Liver (tissue), 9 donors: ENCODE measurements around the gene HEPACAM. TPM values are rescaled to one million over a fixed set of nuclear protein-coding genes. Genes with fewer than 3 reads are reported as not detected.
A peak's percentile ranks its signal among the peaks of the same experiment; 100 is the strongest.

Source experiments
- DNase-seq: peaks from one replicate; pipeline ENCODE4 v3.0.0-alpha.2; 2017; ENCODE audit warnings: low spot score
- H3K27ac ChIP-seq, 2 donors: one replicate each; pipeline ENCODE4 v1.7.0; 2013; ENCODE audit warnings: inconsistent platforms in 2 of 2, low read length in 2 of 2, control low read depth in 1 of 2, low read depth in 1 of 2, mild to moderate bottlenecking in 1 of 2
- H3K27me3 ChIP-seq, 4 donors: one replicate each; pipeline versions ENCODE4 v1.6.1 to v1.7.0; 2013; ENCODE audit warnings: low read length in 3 of 4, inconsistent platforms in 1 of 4, mild to moderate bottlenecking in 1 of 4, moderate library complexity in 1 of 4; ENCODE audit not compliant: control insufficient read depth in 4 of 4, insufficient read depth in 4 of 4
- H3K36me3 ChIP-seq, 4 donors: one replicate each; pipeline versions ENCODE4 v1.6.1 to v1.7.0; 2013; ENCODE audit warnings: low read length in 3 of 4, mild to moderate bottlenecking in 3 of 4, low read depth in 1 of 4, moderate library complexity in 1 of 4; ENCODE audit not compliant: control insufficient read depth in 4 of 4, insufficient read depth in 3 of 4
- H3K4me1 ChIP-seq, 4 donors: one replicate each; pipeline versions ENCODE4 v1.6.1 to v1.7.0; 2013; ENCODE audit warnings: low read length in 3 of 4, mild to moderate bottlenecking in 3 of 4, moderate library complexity in 1 of 4; ENCODE audit not compliant: control insufficient read depth in 4 of 4, insufficient read depth in 4 of 4
- H3K4me3 ChIP-seq, 3 donors: one replicate each; pipeline versions ENCODE4 v1.6.1 to v1.7.0; 2013; ENCODE audit warnings: low read length in 3 of 3, control low read depth in 1 of 3, low read depth in 1 of 3, mild to moderate bottlenecking in 1 of 3
- H3K9ac ChIP-seq, 2 donors: one replicate each; pipeline ENCODE4 v1.7.0; 2013; ENCODE audit warnings: low read length in 2 of 2, mild to moderate bottlenecking in 2 of 2, moderate library complexity in 2 of 2, control low read depth in 1 of 2, low read depth in 1 of 2
- H3K9me3 ChIP-seq, 4 donors: one replicate each; pipeline versions ENCODE4 v1.6.1 to v1.7.0; 2013; ENCODE audit warnings: low read length in 3 of 4; ENCODE audit not compliant: control insufficient read depth in 4 of 4
- ATF3 ChIP-seq: IDR thresholded peaks from 2 replicates; pipeline ENCODE4 v1.6.1; 2016; ENCODE audit warnings: antibody characterized with exemption
- CTCF ChIP-seq: fragments of 150-350 bp; IDR thresholded peaks from 2 replicates; pipeline ENCODE4 v1.5.1; 2017; ENCODE audit warnings: improper control_type of control experiment, low read depth, low read length; ENCODE audit not compliant: missing input control
- EGR1 ChIP-seq, 2 donors: IDR thresholded peaks; 2 replicates each; pipeline ENCODE4 v1.6.1; 2016 to 2018; ENCODE audit warnings: antibody characterized with exemption in 2 of 2, low read depth in 2 of 2
- FOXA1 ChIP-seq: IDR thresholded peaks from 2 replicates; pipeline ENCODE4 v1.6.1; 2016; ENCODE audit warnings: antibody characterized with exemption
- FOXA2 ChIP-seq: IDR thresholded peaks from 2 replicates; pipeline ENCODE4 v1.6.1; 2016; ENCODE audit warnings: antibody characterized with exemption
- GABPA ChIP-seq, 2 donors: IDR thresholded peaks in 1 of 2; conservative IDR thresholded peaks in 1 of 2; 2 replicates each; pipeline ENCODE4 v1.6.1; 2016; ENCODE audit warnings: antibody characterized with exemption in 2 of 2, mild to moderate bottlenecking in 1 of 2, moderate library complexity in 1 of 2
- HNF4A ChIP-seq, 2 donors: conservative IDR thresholded peaks; 2 replicates each; pipeline ENCODE4 v1.6.1; 2016; ENCODE audit warnings: antibody characterized with exemption in 2 of 2, mild to moderate bottlenecking in 2 of 2
- HNF4G ChIP-seq: IDR thresholded peaks from 2 replicates; pipeline ENCODE4 v1.6.1; 2016; ENCODE audit warnings: antibody characterized with exemption
- JUND ChIP-seq, 2 donors: IDR thresholded peaks; 2 replicates each; pipeline ENCODE4 v1.6.1; 2016; ENCODE audit warnings: antibody characterized with exemption in 2 of 2
- MAX ChIP-seq: IDR thresholded peaks from 2 replicates; pipeline ENCODE4 v1.6.1; 2016; ENCODE audit warnings: antibody characterized with exemption
- NR2F2 ChIP-seq: IDR thresholded peaks from 2 replicates; pipeline ENCODE4 v1.6.1; 2016; ENCODE audit warnings: antibody characterized with exemption
- RAD21 ChIP-seq, 2 donors: IDR thresholded peaks; 2 replicates each; pipeline ENCODE4 v1.6.1; 2016; ENCODE audit warnings: antibody characterized with exemption in 2 of 2, mild to moderate bottlenecking in 2 of 2
- REST ChIP-seq: IDR thresholded peaks from 2 replicates; pipeline ENCODE4 v1.6.1; 2016; ENCODE audit warnings: antibody characterized with exemption, mild to moderate bottlenecking
- RXRA ChIP-seq, 2 donors: IDR thresholded peaks; 2 replicates each; pipeline ENCODE4 v1.6.1; 2017 to 2018; ENCODE audit warnings: antibody characterized with exemption in 2 of 2, mild to moderate bottlenecking in 1 of 2
- SP1 ChIP-seq: IDR thresholded peaks from 2 replicates; pipeline ENCODE4 v1.6.1; 2018; ENCODE audit warnings: antibody characterized with exemption, mild to moderate bottlenecking
- TAF1 ChIP-seq: conservative IDR thresholded peaks from 2 replicates; pipeline ENCODE4 v1.6.1; 2016; ENCODE audit warnings: antibody characterized with exemption, mild to moderate bottlenecking
- YY1 ChIP-seq: IDR thresholded peaks from 2 replicates; pipeline ENCODE4 v1.6.1; 2016; ENCODE audit warnings: antibody characterized with exemption, mild to moderate bottlenecking
- ZBTB33 ChIP-seq: IDR thresholded peaks from 2 replicates; pipeline ENCODE4 v1.6.1; 2016; ENCODE audit warnings: antibody characterized with exemption
- WGBS: extraction: QIAGEN DNeasy Blood & Tissue Kit; methylation state at CpG from one replicate; pipeline ENCODE4 v1.1.7; 2013; 5-methylcytosine and 5-hydroxymethylcytosine counted together
- polyA plus RNA-seq, 2 donors: library from polyadenylated mRNA; stranded (reverse) in 1 of 2; unstranded in 1 of 2; fragments of 200-250 nt in 1 of 2; fragments of >200 nt in 1 of 2; fragmentation: Nextera tagmentation in 1 of 2; extraction: Ambion mirVana in 1 of 2; gene quantifications; one replicate each; pipeline versions ENCODE4 v1.2.1 to v1.2.3, GENCODE V29; 2013 to 2015
- total RNA-seq, 2 donors: library from RNA; depleted of rRNA; stranded (reverse); fragments of >200 nt; gene quantifications; one replicate each; pipeline ENCODE4 v1.2.3, GENCODE V29; 2014
- donor health status: healthy.
- donor health status: healthy.
- donor health status: healthy.
- donor health status: healthy.
- donor health status: healthy.

Gene HEPACAM
- total and polyA plus RNA-seq, 4 donors = 0.79 to 7.1 (median 3.3) TPM; not detected in 1

- TF ChIP-seq REST (no peak), EGR1 (IDR thresholded peaks at IDR 0.05; ENCODE audit: low read depth in 2 of 2) (no peak), FOXA2 (no peak)
Measured at GRCh38 chr11:124954590-124954955, 18.7 kb upstream of the HEPACAM start (continued).

- TF ChIP-seq NR2F2 (peak; percentile 76), RXRA (IDR thresholded peaks at IDR 0.05) (peak in 1 of 2 donors; percentile 45), CTCF (no peak), GABPA (IDR thresholded peaks at IDR 0.05 in 1 of 2, conservative IDR thresholded peaks at IDR 0.05 in 1 of 2) (peak; percentile 91 to 98), HNF4G (no peak), HNF4A (conservative IDR thresholded peaks at IDR 0.05) (peak; percentile 30 to 45), FOXA2 (no peak), MAX (peak; percentile 84), ZBTB33 (peak; percentile 70), JUND (IDR thresholded peaks at IDR 0.05) (peak; percentile 24 to 30), TAF1 (no peak), ATF3 (no peak), RAD21 (IDR thresholded peaks at IDR 0.05) (peak; percentile 47 to 73), EGR1 (IDR thresholded peaks at IDR 0.05; ENCODE audit: low read depth in 2 of 2) (peak; percentile 87 to 94), SP1 (peak; percentile 80), YY1 (peak; percentile 96), FOXA1 (no peak), REST (peak; percentile 86)
- H3K27me3 ChIP-seq = no peaks in the 10 kb centered on the region
- peaks cover 4 to 14% (median 7%) of the 10 kb centered on the region in 4 donors for H3K4me1 ChIP-seq
- peak within 1 kb of the TSS; percentile 31 to 57 for H3K9ac ChIP-seq
- H3K9me3 ChIP-seq = no peaks in the 10 kb centered on the region
- DNase-seq = peak; percentile 95
- H3K4me3 ChIP-seq = peak within 1 kb of the TSS; percentile 74 to 99 (median 88)
- under 1% methylated on average over 54 of the region's 54 CpGs for WGBS
- no peaks in the 10 kb centered on the region for H3K36me3 ChIP-seq
- H3K27ac ChIP-seq = peak within 1 kb of the TSS; percentile 55 to 91
Measured at GRCh38 chr11:124953753-124954589, 18.1 kb upstream of the HEPACAM start, which contains the start of gene CCDC15. Gene CCDC15 (plus strand): TSS chr11:124954202. CDS start chr11:124954733, 531 bp downstream.
